ENCODE results near the gene RAF1.

DNA sequence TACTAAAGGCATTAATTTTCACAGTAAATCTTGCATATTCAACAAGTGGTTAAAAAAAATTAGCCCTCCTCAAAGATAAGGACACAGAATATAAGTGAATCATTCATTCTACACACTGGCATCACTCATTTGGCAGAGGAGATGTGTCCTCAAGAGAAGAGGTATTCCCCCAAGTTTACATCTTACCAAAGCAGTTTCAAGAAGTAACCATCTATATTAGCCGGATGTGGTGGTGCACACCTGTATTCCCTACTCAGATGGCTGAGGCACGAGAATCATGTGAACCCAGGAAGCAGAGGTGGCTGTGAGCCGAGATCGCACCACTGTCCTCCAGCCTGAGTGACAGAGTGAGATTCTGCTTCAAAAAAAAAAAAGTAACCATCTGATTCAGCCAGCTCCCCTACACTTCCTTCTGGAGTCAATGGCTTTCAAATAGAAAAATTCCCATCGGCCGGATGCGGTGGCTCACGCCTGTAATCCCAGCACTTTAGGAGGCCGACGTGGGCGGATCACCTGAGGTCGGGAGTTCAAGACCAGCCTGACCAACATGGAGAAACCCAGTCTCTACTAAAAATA is 15.4 kb downstream of the RAF1 start:
- TF ChIP-seq CTCF (conservative IDR thresholded peaks at IDR 0.05; ENCODE audit: low read depth, low read length) = no peak
- no peak for TF ChIP-seq EZH2 (IDR thresholded peaks at IDR 0.05; ENCODE audit: borderline replicate concordance, low read depth, low read length, poor library complexity, severe bottlenecking)

All from A673 (cell line).